ENCODE results near the gene ARF4.
A peak's percentile ranks its signal among the peaks of the same experiment; 100 is the strongest.

Gene ARF4

GRCh38 chr3:57577801-57578200 lies 19.3 kb downstream of the ARF4 start:
- DNase-seq: no peak

GRCh38 chr3:57575966-57576626 lies 21.0 kb downstream of the ARF4 start:
- no peak for DNase-seq

GRCh38 chr3:57572096-57572495 lies 25.0 kb downstream of the ARF4 start:
- no peak for DNase-seq

GRCh38 chr3:57570878-57571277 lies 26.3 kb downstream of the ARF4 start:
- no peak for DNase-seq

GRCh38 chr3:57569859-57570450 lies 27.2 kb downstream of the ARF4 start:
- DNase-seq: no peak

- DNase-seq: no peak
These were observed 37.6 kb downstream of the ARF4 start for GRCh38 chr3:57559526-57559925.

GRCh38 chr3:57557085-57557537 lies 40.0 kb downstream of the ARF4 start:
- peak; percentile 34 for DNase-seq

- no peak for DNase-seq
These were observed 40.6 kb downstream of the ARF4 start for GRCh38 chr3:57556459-57557084.

GRCh38 chr3:57555738-57556458 lies 41.2 kb downstream of the ARF4 start, which contains the start of gene PDE12:
PDE12 (plus strand) TSS chr3:57556274; CDS start chr3:57556380, 106 bp downstream.
- DNase-seq: peak; percentile 77

- DNase-seq: no peak
These were observed 41.8 kb downstream of the ARF4 start for GRCh38 chr3:57555306-57555705.

- no peak for DNase-seq
These were observed 50.5 kb downstream of the ARF4 start for GRCh38 chr3:57546616-57547015.

GRCh38 chr3:57545636-57546268 lies 51.4 kb downstream of the ARF4 start:
- DNase-seq: no peak

GRCh38 chr3:57544181-57545125 lies 52.7 kb downstream of the ARF4 start, which contains the start of gene DNAH12:
DNAH12 (minus strand) TSS chr3:57544344; CDS start chr3:57542870, 1,474 bp downstream.
- DNase-seq: no peak

GRCh38 chr3:57538465-57538864 lies 58.7 kb downstream of the ARF4 start:
- DNase-seq: no peak

GRCh38 chr3:57530071-57530608 lies 67.0 kb downstream of the ARF4 start:
- no peak for DNase-seq

All from central memory CD4-positive, alpha-beta T cell (primary cell).